Measurements from ENCODE around the gene MED29. TPM values are rescaled to one million over a fixed set of nuclear protein-coding genes. Genes with fewer than 3 reads are reported as not detected.

Gene MED29
- total RNA-seq, 1 donor, result 19.9 TPM

DNA sequence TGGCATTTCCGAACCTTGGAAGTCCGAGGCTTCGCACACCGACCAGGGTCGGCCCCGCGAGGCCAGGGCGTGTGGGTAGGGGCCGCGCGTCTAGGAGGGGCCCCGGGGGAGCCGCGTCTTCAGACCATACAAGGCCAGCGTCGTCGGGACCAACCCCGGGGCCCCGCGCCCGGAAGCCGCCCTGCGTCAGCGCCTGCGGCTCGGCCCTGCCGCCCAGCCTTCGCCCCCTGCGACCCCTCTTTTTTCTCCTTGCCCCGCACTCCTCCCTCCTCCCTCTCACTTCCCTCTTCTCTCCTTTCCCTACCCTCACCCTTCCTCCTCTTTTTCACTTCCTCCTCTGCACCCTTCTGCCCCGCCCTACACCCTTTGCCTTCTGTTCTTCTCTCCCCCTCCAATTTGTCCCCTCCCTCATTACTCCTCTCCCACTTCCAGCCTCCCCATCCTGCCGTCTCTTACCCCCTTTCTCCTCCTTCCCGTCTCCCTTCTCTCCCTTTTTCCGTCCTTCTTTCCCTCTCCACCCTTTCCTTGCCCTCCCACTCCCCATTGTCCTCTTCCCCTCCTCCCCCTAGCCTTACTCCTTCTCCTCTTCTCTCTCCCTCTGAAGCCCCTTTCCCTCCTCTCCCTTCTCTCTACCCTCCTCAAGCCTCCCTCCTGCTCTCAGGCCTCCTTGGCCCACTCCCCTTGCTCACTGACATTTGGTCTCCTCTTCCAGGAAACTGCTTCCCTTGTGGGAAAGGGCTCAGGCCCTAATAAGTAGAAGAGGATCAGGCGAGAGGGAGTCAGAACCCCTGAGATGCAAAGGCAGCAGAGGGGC lies 19.0 kb downstream of the MED29 start:
- H2AFZ ChIP-seq (ENCODE audit: low read length), result no peak overlapping the region
- DNase-seq (ENCODE audit: insufficient read length, low spot score, missing footprints), result peak; percentile 95
- peaks cover 50% of the 10 kb centered on the region for H3K79me2 ChIP-seq (ENCODE audit: insufficient read depth, low read length)
- H3K4me3 ChIP-seq (ENCODE audit: insufficient read depth, low read length), result peak overlapping the region; percentile 83
- H3K27ac ChIP-seq (ENCODE audit: low read depth, low read length), result peak overlapping the region; percentile 84
- peak overlapping the region; percentile 96 for H3K4me2 ChIP-seq (ENCODE audit: insufficient read depth, low read length)
- no peaks in the 10 kb centered on the region for H3K27me3 ChIP-seq (ENCODE audit: insufficient read depth, low read length)
- H4K20me1 ChIP-seq (ENCODE audit: insufficient read depth, low read length), result peaks cover 42% of the 10 kb centered on the region
- TF ChIP-seq, protein P1, sequence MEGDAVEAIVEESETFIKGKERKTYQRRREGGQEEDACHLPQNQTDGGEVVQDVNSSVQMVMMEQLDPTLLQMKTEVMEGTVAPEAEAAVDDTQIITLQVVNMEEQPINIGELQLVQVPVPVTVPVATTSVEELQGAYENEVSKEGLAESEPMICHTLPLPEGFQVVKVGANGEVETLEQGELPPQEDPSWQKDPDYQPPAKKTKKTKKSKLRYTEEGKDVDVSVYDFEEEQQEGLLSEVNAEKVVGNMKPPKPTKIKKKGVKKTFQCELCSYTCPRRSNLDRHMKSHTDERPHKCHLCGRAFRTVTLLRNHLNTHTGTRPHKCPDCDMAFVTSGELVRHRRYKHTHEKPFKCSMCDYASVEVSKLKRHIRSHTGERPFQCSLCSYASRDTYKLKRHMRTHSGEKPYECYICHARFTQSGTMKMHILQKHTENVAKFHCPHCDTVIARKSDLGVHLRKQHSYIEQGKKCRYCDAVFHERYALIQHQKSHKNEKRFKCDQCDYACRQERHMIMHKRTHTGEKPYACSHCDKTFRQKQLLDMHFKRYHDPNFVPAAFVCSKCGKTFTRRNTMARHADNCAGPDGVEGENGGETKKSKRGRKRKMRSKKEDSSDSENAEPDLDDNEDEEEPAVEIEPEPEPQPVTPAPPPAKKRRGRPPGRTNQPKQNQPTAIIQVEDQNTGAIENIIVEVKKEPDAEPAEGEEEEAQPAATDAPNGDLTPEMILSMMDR (IDR thresholded peaks at IDR 0.05; ENCODE audit: extremely low read depth, low read depth, low read length), result no peak
- H3K4me1 ChIP-seq (ENCODE audit: insufficient read depth, low read length), result peaks cover 35% of the 10 kb centered on the region
- H3K9me3 ChIP-seq (ENCODE audit: low read depth, low read length), result no peaks in the 10 kb centered on the region
- peaks cover 13% of the 10 kb centered on the region for H3K36me3 ChIP-seq (ENCODE audit: insufficient read depth, low read length)

DNA sequence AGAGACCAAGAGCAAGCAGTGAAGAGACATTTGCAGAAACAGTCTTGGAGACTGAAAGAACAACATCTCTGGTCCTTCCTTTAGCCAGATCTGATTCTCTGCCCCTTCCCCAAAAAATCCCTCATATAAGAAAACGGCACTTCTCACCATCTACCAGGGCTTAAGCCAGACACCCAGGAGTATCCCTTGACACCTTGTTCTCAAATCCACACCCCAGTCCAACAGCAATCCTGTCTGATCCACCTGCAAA lies 19.6 kb downstream of the MED29 start:
- Histone ChIP-seq H2AFZ (ENCODE audit: low read length) (no peak overlapping the region), H3K27ac (ENCODE audit: low read depth, low read length) (peak overlapping the region; percentile 84), H3K4me2 (ENCODE audit: insufficient read depth, low read length) (peak overlapping the region; percentile 96), H3K4me3 (ENCODE audit: insufficient read depth, low read length) (peak overlapping the region; percentile 83), H3K36me3 (ENCODE audit: insufficient read depth, low read length) (peaks cover 14% of the 10 kb centered on the region), H3K4me1 (ENCODE audit: insufficient read depth, low read length) (peaks cover 34% of the 10 kb centered on the region), H3K9me3 (ENCODE audit: low read depth, low read length) (no peaks in the 10 kb centered on the region), H4K20me1 (ENCODE audit: insufficient read depth, low read length) (peaks cover 43% of the 10 kb centered on the region), H3K79me2 (ENCODE audit: insufficient read depth, low read length) (peaks cover 55% of the 10 kb centered on the region), H3K27me3 (ENCODE audit: insufficient read depth, low read length) (no peaks in the 10 kb centered on the region)
- TF ChIP-seq, protein P1 (IDR thresholded peaks at IDR 0.05; ENCODE audit: extremely low read depth, low read depth, low read length), result no peak
- DNase-seq (ENCODE audit: insufficient read length, low spot score, missing footprints), result peak; percentile 66

DNA sequence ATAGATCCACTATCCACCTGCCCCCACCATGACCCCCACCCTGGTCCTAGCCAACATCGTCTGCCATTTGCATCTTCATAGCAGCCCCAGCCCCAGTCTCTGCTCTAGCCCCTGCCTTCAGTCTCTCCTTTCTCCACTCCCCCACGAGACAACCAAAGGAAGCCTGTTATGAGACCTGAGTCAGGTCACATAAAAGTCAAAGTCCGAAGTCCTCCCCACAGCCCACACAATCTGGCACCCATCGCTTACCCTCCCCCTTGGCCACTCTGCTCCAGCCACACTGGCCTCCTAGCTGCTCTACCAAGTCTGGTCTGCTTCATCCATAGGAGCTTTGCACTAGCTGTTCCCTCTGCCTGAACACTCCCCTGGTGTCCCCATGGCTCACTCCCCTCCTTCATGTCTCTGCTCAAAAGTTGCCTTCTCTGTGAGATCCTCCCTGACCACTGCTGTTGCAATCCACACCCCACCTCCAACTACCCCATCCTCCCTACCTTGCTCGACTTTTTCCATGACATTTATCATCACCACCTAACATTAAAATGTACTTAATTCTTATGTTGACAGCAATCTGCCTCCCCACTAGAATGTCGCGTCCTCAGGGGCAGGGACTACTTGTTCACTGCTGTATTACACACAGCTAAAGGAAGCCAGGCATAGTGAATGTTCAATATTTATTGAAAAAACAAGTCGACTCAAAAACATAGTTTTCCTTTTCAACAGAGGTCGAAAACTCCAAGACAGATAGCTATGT lies 20.1 kb downstream of the MED29 start:
- H3K4me3 ChIP-seq (ENCODE audit: insufficient read depth, low read length), result peak overlapping the region; percentile 83
- H2AFZ ChIP-seq (ENCODE audit: low read length), result no peak overlapping the region
- H3K27me3 ChIP-seq (ENCODE audit: insufficient read depth, low read length), result no peaks in the 10 kb centered on the region
- H3K4me2 ChIP-seq (ENCODE audit: insufficient read depth, low read length), result peak overlapping the region; percentile 96
- peak; percentile 90 for DNase-seq (ENCODE audit: insufficient read length, low spot score, missing footprints)
- peaks cover 60% of the 10 kb centered on the region for H3K79me2 ChIP-seq (ENCODE audit: insufficient read depth, low read length)
- TF ChIP-seq, protein P1 (IDR thresholded peaks at IDR 0.05; ENCODE audit: extremely low read depth, low read depth, low read length), result no peak
- no peaks in the 10 kb centered on the region for H3K9me3 ChIP-seq (ENCODE audit: low read depth, low read length)
- H3K36me3 ChIP-seq (ENCODE audit: insufficient read depth, low read length), result peaks cover 19% of the 10 kb centered on the region
- H3K4me1 ChIP-seq (ENCODE audit: insufficient read depth, low read length), result peaks cover 29% of the 10 kb centered on the region
- peak overlapping the region; percentile 84 for H3K27ac ChIP-seq (ENCODE audit: low read depth, low read length)
- H4K20me1 ChIP-seq (ENCODE audit: insufficient read depth, low read length), result peaks cover 43% of the 10 kb centered on the region

DNA sequence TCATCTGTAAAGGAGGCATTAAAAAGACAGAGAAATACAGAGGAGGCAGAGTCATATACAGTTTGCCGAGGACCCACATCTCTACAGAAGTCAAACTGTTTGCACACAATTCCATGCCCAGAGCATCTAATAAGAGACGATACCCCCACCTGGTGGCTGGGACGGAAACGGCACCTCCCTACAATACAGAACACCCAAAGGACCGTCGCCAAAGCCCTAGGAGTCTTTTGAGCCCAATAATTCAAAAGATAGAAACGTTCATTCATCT lies 20.6 kb downstream of the MED29 start:
- peak overlapping the region; percentile 96 for H3K4me2 ChIP-seq (ENCODE audit: insufficient read depth, low read length)
- peak overlapping the region; percentile 83 for H3K4me3 ChIP-seq (ENCODE audit: insufficient read depth, low read length)
- H4K20me1 ChIP-seq (ENCODE audit: insufficient read depth, low read length), result peaks cover 43% of the 10 kb centered on the region
- H3K36me3 ChIP-seq (ENCODE audit: insufficient read depth, low read length), result peaks cover 19% of the 10 kb centered on the region
- peak overlapping the region; percentile 84 for H3K27ac ChIP-seq (ENCODE audit: low read depth, low read length)
- no peaks in the 10 kb centered on the region for H3K9me3 ChIP-seq (ENCODE audit: low read depth, low read length)
- H3K79me2 ChIP-seq (ENCODE audit: insufficient read depth, low read length), result peaks cover 63% of the 10 kb centered on the region
- peak; percentile 96 for DNase-seq (ENCODE audit: insufficient read length, low spot score, missing footprints)
- H3K4me1 ChIP-seq (ENCODE audit: insufficient read depth, low read length), result peaks cover 29% of the 10 kb centered on the region
- H3K27me3 ChIP-seq (ENCODE audit: insufficient read depth, low read length), result no peaks in the 10 kb centered on the region
- TF ChIP-seq, protein P1 (IDR thresholded peaks at IDR 0.05; ENCODE audit: extremely low read depth, low read depth, low read length), result peak; percentile 93
- no peak overlapping the region for H2AFZ ChIP-seq (ENCODE audit: low read length)

All from osteoblast (primary cell).